ENCODE measurements around the gene SEPHS2.
"Not testable (repeated sequence)": the region's sequence is repeated elsewhere in the genome, so short reads cannot be mapped to it uniquely, and the experiment has no call there.

SEPHS2 gene

GRCh38 chr16:30397056-30397455 lies 48.6 kb downstream of the SEPHS2 start:
- DNase-seq (ENCODE audit: low read depth, low spot score): no peak
- no peak for TF ChIP-seq CTCF (IDR thresholded peaks at IDR 0.05; ENCODE audit: insufficient read depth, low read length, missing control alignments)
- H3K4me3 ChIP-seq (ENCODE audit: low read depth, low read length): no peak overlapping the region
- ChIA-PET CTCF (interaction anchor here (1.5 to 4.4 kb wide), 3 partner anchors 10 to 26 kb away, joined by 6 to 40 read pairs (median 7); partner anchors contain the start of genes TBC1D10B and ZNF771), POLR2A (interaction anchor here (3.3 kb wide), 1 partner anchor 10 kb away, joined by 11 read pairs; the partner anchor contains the start of gene ZNF771)

- not testable (repeated sequence) for H3K4me3 ChIP-seq (ENCODE audit: low read depth, low read length); DNase-seq (ENCODE audit: low read depth, low spot score)
- POLR2A ChIA-PET: interaction anchor here (3.3 kb wide), 1 partner anchor 11 kb away, joined by 11 read pairs; the partner anchor contains the start of gene ZNF771
- CTCF ChIA-PET: interaction anchor here (2.4 to 5.8 kb wide), 2 partner anchors 12 to 25 kb away, joined by 7 to 52 read pairs; partner anchors contain the start of genes TBC1D10B and ZNF771
Measured at GRCh38 chr16:30396627-30397026, 49.0 kb downstream of the SEPHS2 start.

- POLR2A ChIA-PET: interaction anchor here (0.5 to 3.3 kb wide), 6 partner anchors 11 to 28 kb away, joined by 3 to 11 read pairs (median 5); partner anchors contain the start of genes TBC1D10B and ZNF771
- TF ChIP-seq CTCF (IDR thresholded peaks at IDR 0.05; ENCODE audit: insufficient read depth, low read length, missing control alignments): no peak
- no peak for DNase-seq (ENCODE audit: low read depth, low spot score)
- H3K4me3 ChIP-seq (ENCODE audit: low read depth, low read length): peak overlapping the region; percentile 77
- CTCF ChIA-PET: interaction anchor here (1.0 to 5.8 kb wide), 5 partner anchors 13 to 263 kb away, joined by 4 to 52 read pairs (median 6); partner anchors contain the start of genes TBC1D10B and ZNF771
Measured at GRCh38 chr16:30395992-30396585, 49.6 kb downstream of the SEPHS2 start.

GRCh38 chr16:30395155-30395991 lies 50.3 kb downstream of the SEPHS2 start, which contains the start of gene ZNF48:
Gene ZNF48 (plus strand): TSS chr16:30395420. CDS start chr16:30395795, 375 bp downstream.
- peak; percentile 21 for DNase-seq (ENCODE audit: low read depth, low spot score)
- ChIA-PET CTCF (interaction anchor here (0.8 to 5.8 kb wide), 8 partner anchors 14 to 263 kb away, joined by 3 to 52 read pairs (median 5); partner anchors contain the start of genes CD2BP2, TBC1D10B and ZNF771), POLR2A (interaction anchor here (0.5 to 3.3 kb wide), 7 partner anchors 12 to 28 kb away, joined by 3 to 11 read pairs (median 5); partner anchors contain the start of genes TBC1D10B and ZNF771)
- TF ChIP-seq CTCF (IDR thresholded peaks at IDR 0.05; ENCODE audit: insufficient read depth, low read length, missing control alignments): peak; percentile 24
- H3K4me3 ChIP-seq (ENCODE audit: low read depth, low read length): peak within 1 kb of the TSS; percentile 77

- ChIA-PET POLR2A (interaction anchor here (1.1 to 3.3 kb wide), 5 partner anchors 12 to 24 kb away, joined by 4 to 11 read pairs (median 5); partner anchors contain the start of genes TBC1D10B and ZNF771), CTCF (interaction anchor here (0.8 to 5.8 kb wide), 9 partner anchors 12 to 264 kb away, joined by 3 to 52 read pairs (median 5); partner anchors contain the start of genes CD2BP2, SEPTIN1, TBC1D10B and ZNF771)
- H3K4me3 ChIP-seq (ENCODE audit: low read depth, low read length): peak overlapping the region; percentile 77
- DNase-seq (ENCODE audit: low read depth, low spot score): no peak
- TF ChIP-seq CTCF (IDR thresholded peaks at IDR 0.05; ENCODE audit: insufficient read depth, low read length, missing control alignments): no peak
Measured at GRCh38 chr16:30394592-30395154, 51.0 kb downstream of the SEPHS2 start.
